ENCODE results near the gene CD63. TPM values are rescaled to one million over a fixed set of nuclear protein-coding genes. Genes with fewer than 3 reads are reported as not detected.

CD63 gene
- total RNA-seq, 1 experiment from 2014 or later, result 581 TPM

DNA sequence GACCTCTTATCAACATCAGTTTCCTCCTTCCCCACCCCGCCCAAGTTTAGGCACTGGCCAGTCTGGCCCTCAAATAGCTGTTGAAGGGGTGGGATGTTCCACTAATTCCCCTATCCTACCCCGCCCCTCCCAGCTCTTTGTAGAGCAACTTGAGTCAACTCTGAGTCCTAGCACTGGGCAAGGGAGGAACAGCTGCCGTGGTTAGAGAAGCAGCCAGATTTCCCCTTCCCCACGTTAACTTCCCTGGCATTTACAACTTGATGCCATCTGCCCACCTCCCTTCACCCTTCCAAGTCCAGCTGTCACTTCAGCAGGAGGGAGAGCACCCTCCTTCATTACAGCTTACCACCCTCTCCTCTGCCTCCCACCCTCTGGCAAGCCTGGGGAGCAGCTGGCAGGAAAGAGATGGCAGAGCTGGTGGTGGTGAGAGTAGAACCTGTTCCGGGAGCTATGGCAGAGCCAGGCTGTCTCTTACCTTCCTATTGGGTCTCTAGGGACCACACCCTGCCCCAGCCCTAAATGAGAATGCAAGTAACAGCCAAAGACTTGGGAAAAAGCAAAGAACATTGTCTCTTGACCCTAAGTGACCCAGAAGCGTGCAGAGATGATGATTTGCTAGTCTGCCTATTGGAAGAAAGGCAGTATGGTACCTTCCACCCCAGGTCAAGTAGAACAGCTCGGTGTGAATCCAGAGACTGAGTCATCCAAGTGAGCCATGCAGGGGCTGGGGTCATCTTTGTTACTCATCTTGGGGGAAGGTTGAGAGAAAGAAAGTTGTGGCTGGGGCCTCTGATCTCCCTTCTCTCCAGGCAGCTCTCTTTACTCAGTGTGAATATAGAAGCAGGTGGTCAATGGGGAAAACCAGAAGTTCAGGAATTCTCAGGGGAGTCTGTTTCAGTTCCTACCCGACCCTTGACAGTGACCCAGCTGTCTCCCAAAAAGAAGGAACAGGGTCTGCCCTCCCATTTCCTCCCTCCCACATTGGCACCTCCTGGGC lies 11.5 kb downstream of the CD63 start:
- H3K27me3 ChIP-seq (ENCODE audit: insufficient read depth, low read length), result no peaks in the 10 kb centered on the region; the same call in 1 of the 2 replicates
- H3K27ac ChIP-seq (ENCODE audit: insufficient read length, low read depth, low read length), result no peak overlapping the region
- no peaks in the 10 kb centered on the region for H4K20me1 ChIP-seq (ENCODE audit: control insufficient read depth, insufficient read depth, insufficient read length)
- H3K9me3 ChIP-seq (ENCODE audit: control insufficient read depth, low read depth, low read length), result no peaks in the 10 kb centered on the region
- H3K14ac ChIP-seq (ENCODE audit: insufficient read depth, low read length), result no peak overlapping the region
- no peak overlapping the region for H2BK120ac ChIP-seq (ENCODE audit: low read depth, low read length, poor library complexity, severe bottlenecking)
- H3T11ph ChIP-seq (ENCODE audit: low read length), result no peak overlapping the region
- no peak overlapping the region for H2BK15ac ChIP-seq (ENCODE audit: low read depth, low read length)
- Mint-ChIP-seq H3K27ac (peak overlapping the region; percentile 46 to 99 (median 96); a peak in 6 of 7 replicates), H3K4me3 (peak overlapping the region; percentile 90 to 91), H3K4me1 (peaks cover 38 to 41% of the 10 kb centered on the region in 2 experiments), H3K9me3 (peaks cover 0 to 3% of the 10 kb centered on the region in 2 experiments; a peak in 3 of 5 replicates), H3K27me3 (ENCODE audit: low read depth) (peaks cover 12% of the 10 kb centered on the region), H3K36me3 (ENCODE audit: insufficient read depth in 1 of 3, low read depth in 3 of 3) (peaks cover 0 to 8% (median 0%) of the 10 kb centered on the region in 3 experiments; a peak in 3 of 7 replicates)
- H3K4me1 ChIP-seq (ENCODE audit: insufficient read depth, low read length), result peaks cover 13% of the 10 kb centered on the region; the same call in 1 of the 2 replicates
- no peak for DNase-seq
- H3K23me2 ChIP-seq (ENCODE audit: insufficient read length, low read depth, low read length, poor library complexity, severe bottlenecking), result peaks cover 9% of the 10 kb centered on the region
- H3K9ac ChIP-seq (ENCODE audit: extremely low read depth, insufficient read length, low read length), result peak overlapping the region; percentile 61
- H3K23ac ChIP-seq (ENCODE audit: insufficient read length, low read depth, low read length), result no peak overlapping the region
- H4K91ac ChIP-seq (ENCODE audit: insufficient read length, low read depth, low read length), result no peak overlapping the region
- H3K79me2 ChIP-seq (ENCODE audit: insufficient read depth, low read length), result no peaks in the 10 kb centered on the region
- H3K18ac ChIP-seq (ENCODE audit: insufficient read length, low read depth, low read length), result no peak overlapping the region
- H3K56ac ChIP-seq (ENCODE audit: insufficient read length, low read depth, low read length), result no peak overlapping the region
- TF ChIP-seq, protein P1, sequence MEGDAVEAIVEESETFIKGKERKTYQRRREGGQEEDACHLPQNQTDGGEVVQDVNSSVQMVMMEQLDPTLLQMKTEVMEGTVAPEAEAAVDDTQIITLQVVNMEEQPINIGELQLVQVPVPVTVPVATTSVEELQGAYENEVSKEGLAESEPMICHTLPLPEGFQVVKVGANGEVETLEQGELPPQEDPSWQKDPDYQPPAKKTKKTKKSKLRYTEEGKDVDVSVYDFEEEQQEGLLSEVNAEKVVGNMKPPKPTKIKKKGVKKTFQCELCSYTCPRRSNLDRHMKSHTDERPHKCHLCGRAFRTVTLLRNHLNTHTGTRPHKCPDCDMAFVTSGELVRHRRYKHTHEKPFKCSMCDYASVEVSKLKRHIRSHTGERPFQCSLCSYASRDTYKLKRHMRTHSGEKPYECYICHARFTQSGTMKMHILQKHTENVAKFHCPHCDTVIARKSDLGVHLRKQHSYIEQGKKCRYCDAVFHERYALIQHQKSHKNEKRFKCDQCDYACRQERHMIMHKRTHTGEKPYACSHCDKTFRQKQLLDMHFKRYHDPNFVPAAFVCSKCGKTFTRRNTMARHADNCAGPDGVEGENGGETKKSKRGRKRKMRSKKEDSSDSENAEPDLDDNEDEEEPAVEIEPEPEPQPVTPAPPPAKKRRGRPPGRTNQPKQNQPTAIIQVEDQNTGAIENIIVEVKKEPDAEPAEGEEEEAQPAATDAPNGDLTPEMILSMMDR (conservative IDR thresholded peaks at IDR 0.05), result no peak
- H3K4ac ChIP-seq (ENCODE audit: low read depth, low read length), result no peak overlapping the region
- H3K79me1 ChIP-seq (ENCODE audit: insufficient read depth, low read depth, low read length, poor library complexity, severe bottlenecking), result no peaks in the 10 kb centered on the region
- H2BK5ac ChIP-seq (ENCODE audit: insufficient read length, low read length), result no peak overlapping the region
- no peak overlapping the region for H2AK5ac ChIP-seq (ENCODE audit: insufficient read length, low read length)
- no peak overlapping the region for H4K8ac ChIP-seq (replicated peaks; ENCODE audit: insufficient read length, low read depth, low read length)
- no peak overlapping the region for H4K5ac ChIP-seq (ENCODE audit: insufficient read length, low read depth, low read length)
- no peak overlapping the region for H2AFZ ChIP-seq (ENCODE audit: low read length)
- peak overlapping the region; percentile 71 for H3K4me2 ChIP-seq (ENCODE audit: insufficient read depth, insufficient read length, low read length)
- H2BK12ac ChIP-seq (ENCODE audit: insufficient read length, low read depth, low read length), result no peak overlapping the region
- H2BK20ac ChIP-seq (ENCODE audit: low read depth, low read length, poor library complexity, severe bottlenecking), result no peak overlapping the region
- WGBS (ENCODE audit: extremely low coverage, insufficient read length, low lambda C conversion rate), result no CpG with 5 or more reads among the region's 8 CpGs

Data from H9 (cell line).